Inflammatory macrophage treated with lipopolysaccharide for 4 hours (primary cell): ENCODE data around the gene PBX1.
"Not testable (repeated sequence)": the region's sequence is repeated elsewhere in the genome, so short reads cannot be mapped to it uniquely, and the experiment has no call there.

Experiments
- DNase-seq: peaks from one replicate; pipeline ENCODE4 v3.0.0-alpha.2; 2020

The PBX1 gene

GRCh38 chr1:164645921-164646320, 86.9 kb downstream of the PBX1 start:
- no peak for DNase-seq

GRCh38 chr1:164647211-164647610, 88.2 kb downstream of the PBX1 start:
- DNase-seq = no peak

- DNase-seq = no peak
These were observed 89.7 kb downstream of the PBX1 start for GRCh38 chr1:164648636-164649035.

- no peak for DNase-seq
These were observed 90.2 kb downstream of the PBX1 start for GRCh38 chr1:164649146-164649545.

- no peak for DNase-seq
These were observed 91.5 kb downstream of the PBX1 start for GRCh38 chr1:164650531-164650930.

- DNase-seq = no peak
These were observed 92.5 kb downstream of the PBX1 start for GRCh38 chr1:164651351-164651951.

GRCh38 chr1:164652969-164653368, 94.0 kb downstream of the PBX1 start:
- not testable (repeated sequence) for DNase-seq

- no peak for DNase-seq
These were observed 94.7 kb downstream of the PBX1 start for GRCh38 chr1:164653705-164654104.

- no peak for DNase-seq
These were observed 95.2 kb downstream of the PBX1 start for GRCh38 chr1:164654200-164654599.

- no peak for DNase-seq
These were observed 99.9 kb downstream of the PBX1 start for GRCh38 chr1:164658864-164659263.

- no peak for DNase-seq
These were observed 100.8 kb downstream of the PBX1 start for GRCh38 chr1:164659621-164660411.

GRCh38 chr1:164660412-164660772, 101.4 kb downstream of the PBX1 start:
- DNase-seq = peak; percentile 49

GRCh38 chr1:164660775-164661174, 101.8 kb downstream of the PBX1 start:
- DNase-seq = no peak

- DNase-seq = no peak
These were observed 103.5 kb downstream of the PBX1 start for GRCh38 chr1:164662462-164662861.

- no peak for DNase-seq
These were observed 104.0 kb downstream of the PBX1 start for GRCh38 chr1:164662955-164663354.

- peak; percentile 39 for DNase-seq
These were observed 105.1 kb downstream of the PBX1 start for GRCh38 chr1:164664127-164664526.

GRCh38 chr1:164667001-164667400, 108.0 kb downstream of the PBX1 start:
- DNase-seq = peak; percentile 15

GRCh38 chr1:164667600-164667999, 108.6 kb downstream of the PBX1 start:
- no peak for DNase-seq

- DNase-seq = no peak
These were observed 109.8 kb downstream of the PBX1 start for GRCh38 chr1:164668491-164669400.

GRCh38 chr1:164670026-164670425, 111.0 kb downstream of the PBX1 start:
- DNase-seq = no peak

GRCh38 chr1:164670786-164671185, 111.8 kb downstream of the PBX1 start:
- no peak for DNase-seq

- no peak for DNase-seq
These were observed 112.5 kb downstream of the PBX1 start for GRCh38 chr1:164671323-164671965.

- no peak for DNase-seq
These were observed 113.1 kb downstream of the PBX1 start for GRCh38 chr1:164671966-164672571.
